GM18517 (cell line): ENCODE results near the gene SGCE.
"Not testable (repeated sequence)": the region's sequence is repeated elsewhere in the genome, so short reads cannot be mapped to it uniquely, and the experiment has no call there.

Source experiments
- ATAC-seq: cut with Tn5 transposase; IDR thresholded peaks from one replicate; pipeline ENCODE4 v1.9.1; 2021; ENCODE audit warnings: mild to moderate bottlenecking, moderate library complexity; ENCODE audit not compliant: unreplicated experiment

Gene SGCE

GRCh38 chr7:94655848-94656657 lies at the start of gene SGCE:
SGCE (minus strand) TSS chr7:94656133; CDS start chr7:94656098, 35 bp downstream.
- peak; percentile 18 for ATAC-seq

GRCh38 chr7:94705155-94706021 lies 49.5 kb upstream of the SGCE start:
- ATAC-seq = not testable (repeated sequence)

GRCh38 chr7:94701555-94701973 lies 45.6 kb upstream of the SGCE start:
- no peak for ATAC-seq

GRCh38 chr7:94700926-94701554 lies 45.1 kb upstream of the SGCE start:
- no peak for ATAC-seq

GRCh38 chr7:94698275-94698674 lies 42.3 kb upstream of the SGCE start:
- no peak for ATAC-seq

- ATAC-seq = no peak
Measured at GRCh38 chr7:94697035-94697974, 41.4 kb upstream of the SGCE start.

GRCh38 chr7:94687810-94688209 lies 31.9 kb upstream of the SGCE start:
- ATAC-seq = no peak

- ATAC-seq = no peak
Measured at GRCh38 chr7:94687076-94687475, 31.1 kb upstream of the SGCE start.

GRCh38 chr7:94683066-94683465 lies 27.1 kb upstream of the SGCE start:
- ATAC-seq = no peak

- no peak for ATAC-seq
Measured at GRCh38 chr7:94679358-94679757, 23.4 kb upstream of the SGCE start.

GRCh38 chr7:94676431-94676830 lies 20.5 kb upstream of the SGCE start:
- no peak for ATAC-seq

- ATAC-seq = no peak
Measured at GRCh38 chr7:94675356-94675755, 19.4 kb upstream of the SGCE start.

- no peak for ATAC-seq
Measured at GRCh38 chr7:94671444-94672235, 15.7 kb upstream of the SGCE start.

- no peak for ATAC-seq
Measured at GRCh38 chr7:94669773-94670495, 14.0 kb upstream of the SGCE start.

GRCh38 chr7:94666879-94667587 lies 11.1 kb upstream of the SGCE start:
- no peak for ATAC-seq

- no peak for ATAC-seq
Measured at GRCh38 chr7:94665426-94665825, 9.5 kb upstream of the SGCE start.

- no peak for ATAC-seq
Measured at GRCh38 chr7:94664023-94664422, 8.1 kb upstream of the SGCE start.

- no peak for ATAC-seq
Measured at GRCh38 chr7:94662548-94662947, 6.6 kb upstream of the SGCE start.
